Muscle layer of colon (tissue), 2 donors: Measurements from ENCODE around the gene WIPF3.

Experiments used
- H3K27ac ChIP-seq: one replicate; pipeline ENCODE4 v1.7.0; 2013; ENCODE audit warnings: low read depth, mild to moderate bottlenecking, low read length, moderate library complexity
- H3K27me3 ChIP-seq, 2 donors: one replicate each; pipeline ENCODE4 v1.7.0; 2013; ENCODE audit warnings: low read length in 2 of 2, mild to moderate bottlenecking in 2 of 2; ENCODE audit not compliant: insufficient read depth in 2 of 2, control insufficient read depth in 1 of 2
- H3K36me3 ChIP-seq: one replicate; pipeline ENCODE4 v1.7.0; 2013; ENCODE audit warnings: mild to moderate bottlenecking, low read length; ENCODE audit not compliant: insufficient read depth
- H3K4me1 ChIP-seq: one replicate; pipeline ENCODE4 v1.7.0; 2013; ENCODE audit warnings: mild to moderate bottlenecking, low read length; ENCODE audit not compliant: insufficient read depth
- H3K4me3 ChIP-seq, 2 donors: one replicate each; pipeline ENCODE4 v1.7.0; 2013; ENCODE audit warnings: low read length in 2 of 2, low read depth in 1 of 2, mild to moderate bottlenecking in 1 of 2, moderate library complexity in 1 of 2
- H3K9ac ChIP-seq: one replicate; pipeline ENCODE4 v1.7.0; 2013; ENCODE audit warnings: low read length
- H3K9me3 ChIP-seq: one replicate; pipeline ENCODE4 v1.7.0; 2013; ENCODE audit warnings: mild to moderate bottlenecking, low read length
- donor health status: abdominal sarcoma.
- donor health status: Adenocarcinoma of cecum.

Gene WIPF3

DNA sequence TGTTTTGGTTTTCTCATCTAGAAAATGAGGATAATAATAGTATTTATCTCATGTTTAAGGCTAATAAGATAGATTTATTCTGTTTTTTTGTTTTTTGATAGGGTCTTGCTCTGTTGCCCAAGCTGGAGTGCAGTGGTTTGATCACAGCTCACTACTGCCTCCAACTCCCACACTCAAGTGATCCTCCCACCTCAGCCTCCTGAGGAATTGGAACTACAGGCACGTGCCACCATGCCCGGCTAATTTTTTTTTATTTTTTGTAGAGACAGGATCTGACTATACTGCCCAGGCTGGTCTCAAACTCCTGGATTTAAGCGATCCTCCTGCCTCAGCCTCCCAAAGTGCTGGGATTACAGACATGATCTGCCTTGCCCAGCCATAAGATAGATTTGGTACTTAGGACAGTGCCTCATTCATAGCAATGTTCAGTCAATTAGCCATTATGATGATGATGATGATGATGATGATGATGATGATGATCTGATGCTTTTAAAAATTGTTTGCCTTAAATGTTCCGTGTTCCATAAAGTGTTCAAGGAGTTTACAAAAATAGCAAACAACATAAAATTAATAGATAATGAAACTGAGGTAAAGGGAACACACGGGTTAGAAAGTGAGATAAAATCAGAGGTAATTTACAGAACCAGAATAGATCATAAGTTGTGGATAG lies 4.6 kb downstream of the WIPF3 start:
- Histone ChIP-seq H3K27ac (no peak overlapping the region), H3K9ac (no peak overlapping the region), H3K9me3 (no peaks in the 10 kb centered on the region), H3K4me3 (no peak overlapping the region), H3K4me1 (peaks cover 3% of the 10 kb centered on the region), H3K36me3 (no peaks in the 10 kb centered on the region), H3K27me3 (peaks cover 5 to 17% of the 10 kb centered on the region in 2 donors)

DNA sequence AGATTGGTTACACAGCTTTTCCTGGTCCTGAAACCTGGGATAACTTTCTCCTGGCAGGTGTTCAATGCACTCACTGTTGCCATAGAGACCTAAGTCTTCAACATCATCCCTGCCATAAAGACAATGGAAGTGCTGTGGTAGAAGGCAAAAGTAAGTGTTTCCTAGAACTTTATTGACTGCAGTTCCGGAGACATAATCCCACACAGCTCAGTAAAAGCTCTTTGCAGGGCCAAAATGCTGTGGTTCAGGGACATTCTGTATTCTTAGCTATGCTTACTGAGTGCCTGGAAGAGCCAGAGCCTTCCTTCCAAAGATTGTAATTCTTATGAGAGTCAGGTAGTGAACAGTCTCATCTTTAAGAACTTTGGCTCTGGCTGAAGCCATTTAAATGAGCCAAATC lies 5.3 kb downstream of the WIPF3 start:
- Histone ChIP-seq H3K36me3 (no peaks in the 10 kb centered on the region), H3K27me3 (peaks cover 5 to 17% of the 10 kb centered on the region in 2 donors), H3K9ac (no peak overlapping the region), H3K27ac (no peak overlapping the region), H3K4me3 (no peak overlapping the region), H3K9me3 (no peaks in the 10 kb centered on the region), H3K4me1 (no peaks in the 10 kb centered on the region)

DNA sequence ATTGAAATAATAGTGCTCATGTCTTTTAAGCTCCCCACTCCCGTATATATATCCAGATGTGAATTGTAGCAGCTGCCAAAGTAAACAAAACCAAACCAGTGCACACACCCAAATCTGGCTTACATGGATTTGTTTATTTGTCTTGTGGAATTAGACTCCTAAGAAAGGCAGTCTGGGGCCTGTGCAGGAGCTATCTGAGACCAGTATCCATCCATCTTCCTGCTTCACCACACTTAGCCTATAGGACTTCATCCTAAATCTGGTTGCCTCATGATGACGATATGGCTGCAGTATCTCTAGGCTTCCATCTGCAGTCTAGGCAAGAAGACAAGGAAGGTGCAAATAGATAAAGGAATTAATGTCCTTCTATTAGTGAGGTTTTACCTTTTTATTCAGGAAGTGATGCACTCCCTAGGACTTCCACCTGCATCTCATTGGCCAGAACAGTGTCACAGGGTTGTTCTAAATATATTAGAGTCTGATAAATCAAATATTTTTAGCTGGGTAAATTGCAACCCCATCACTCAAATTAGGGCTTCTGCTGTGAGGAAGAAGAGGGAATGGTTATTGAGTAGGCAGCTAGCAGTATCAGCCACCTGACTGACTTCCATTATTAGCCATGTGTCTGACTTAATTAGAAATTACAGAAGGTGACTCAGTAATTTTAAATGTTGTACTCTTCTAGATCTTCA lies 6.0 kb downstream of the WIPF3 start:
- H3K36me3 ChIP-seq: no peaks in the 10 kb centered on the region
- no peak overlapping the region for H3K9ac ChIP-seq
- H3K4me3 ChIP-seq: no peak overlapping the region
- no peaks in the 10 kb centered on the region for H3K4me1 ChIP-seq
- H3K9me3 ChIP-seq: no peaks in the 10 kb centered on the region
- no peak overlapping the region for H3K27ac ChIP-seq
- peaks cover 0 to 12% of the 10 kb centered on the region in 2 donors for H3K27me3 ChIP-seq

DNA sequence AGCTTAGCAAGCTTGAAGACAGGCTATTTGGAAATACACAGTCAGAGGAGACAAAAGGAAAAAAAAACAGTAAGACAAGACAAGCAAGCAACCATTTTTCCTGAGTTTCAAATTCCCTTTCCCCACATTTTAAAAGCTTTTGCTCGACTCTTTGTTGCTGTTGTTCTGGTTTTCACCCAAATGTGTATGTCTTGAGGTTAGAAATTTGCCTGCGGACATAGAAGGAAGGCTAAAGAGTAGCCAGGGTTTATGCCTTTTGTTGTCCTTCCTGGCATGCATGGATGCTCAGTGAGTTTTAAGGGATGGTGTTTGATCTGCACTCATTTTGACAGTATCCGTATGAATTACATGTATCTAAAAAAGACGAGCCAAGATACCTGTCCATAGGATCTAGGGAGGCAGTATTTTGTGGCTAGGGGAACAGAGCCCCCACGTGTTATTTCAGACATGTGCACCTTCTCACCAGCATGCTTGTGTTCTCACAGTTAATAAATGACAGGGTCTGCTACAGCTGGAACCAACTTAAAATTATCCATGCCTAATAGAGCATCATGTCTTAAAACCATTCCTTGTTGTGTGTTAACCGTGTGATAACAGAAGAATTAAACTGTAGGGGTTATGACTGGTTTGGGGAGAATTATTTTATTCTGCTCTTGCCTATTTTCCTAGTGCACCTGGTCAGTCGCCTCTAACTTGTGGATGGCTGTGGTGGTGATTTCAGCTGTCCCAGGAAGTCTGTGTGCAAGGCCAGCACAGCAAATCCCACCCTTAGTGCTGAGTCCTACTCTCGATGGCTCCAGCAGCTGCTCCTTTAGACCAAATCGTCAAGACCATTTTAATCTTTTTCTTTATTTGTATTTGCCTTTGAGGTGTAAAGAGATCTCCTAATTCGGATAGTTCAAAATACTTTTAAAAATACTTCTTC lies 9.1 kb downstream of the WIPF3 start:
- Histone ChIP-seq H3K27ac (no peak overlapping the region), H3K9me3 (no peaks in the 10 kb centered on the region), H3K9ac (no peak overlapping the region), H3K36me3 (no peaks in the 10 kb centered on the region), H3K4me3 (no peak overlapping the region), H3K4me1 (no peaks in the 10 kb centered on the region), H3K27me3 (no peaks in the 10 kb centered on the region)

DNA sequence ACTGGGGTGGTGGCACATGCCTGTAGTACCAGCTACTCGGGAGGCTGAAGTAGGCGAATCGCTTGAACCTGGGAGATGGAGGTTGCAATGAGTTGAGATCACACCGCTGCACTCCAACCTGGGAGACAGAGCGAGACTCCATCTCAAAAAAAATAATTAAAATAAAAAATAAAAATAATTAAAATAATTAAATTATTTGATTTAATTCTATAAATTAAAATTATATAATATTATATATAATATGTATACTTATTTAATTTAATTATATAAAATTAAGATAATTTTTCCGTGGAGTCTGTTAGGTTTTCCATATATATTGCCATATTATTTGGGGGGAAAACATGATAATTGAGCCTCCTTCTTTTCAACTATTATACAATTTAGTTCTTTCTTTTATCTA lies 12.0 kb downstream of the WIPF3 start:
- no peak overlapping the region for H3K4me3 ChIP-seq
- H3K27me3 ChIP-seq: no peaks in the 10 kb centered on the region
- H3K9me3 ChIP-seq: no peaks in the 10 kb centered on the region
- no peaks in the 10 kb centered on the region for H3K36me3 ChIP-seq
- no peaks in the 10 kb centered on the region for H3K4me1 ChIP-seq
- no peak overlapping the region for H3K9ac ChIP-seq
- no peak overlapping the region for H3K27ac ChIP-seq

DNA sequence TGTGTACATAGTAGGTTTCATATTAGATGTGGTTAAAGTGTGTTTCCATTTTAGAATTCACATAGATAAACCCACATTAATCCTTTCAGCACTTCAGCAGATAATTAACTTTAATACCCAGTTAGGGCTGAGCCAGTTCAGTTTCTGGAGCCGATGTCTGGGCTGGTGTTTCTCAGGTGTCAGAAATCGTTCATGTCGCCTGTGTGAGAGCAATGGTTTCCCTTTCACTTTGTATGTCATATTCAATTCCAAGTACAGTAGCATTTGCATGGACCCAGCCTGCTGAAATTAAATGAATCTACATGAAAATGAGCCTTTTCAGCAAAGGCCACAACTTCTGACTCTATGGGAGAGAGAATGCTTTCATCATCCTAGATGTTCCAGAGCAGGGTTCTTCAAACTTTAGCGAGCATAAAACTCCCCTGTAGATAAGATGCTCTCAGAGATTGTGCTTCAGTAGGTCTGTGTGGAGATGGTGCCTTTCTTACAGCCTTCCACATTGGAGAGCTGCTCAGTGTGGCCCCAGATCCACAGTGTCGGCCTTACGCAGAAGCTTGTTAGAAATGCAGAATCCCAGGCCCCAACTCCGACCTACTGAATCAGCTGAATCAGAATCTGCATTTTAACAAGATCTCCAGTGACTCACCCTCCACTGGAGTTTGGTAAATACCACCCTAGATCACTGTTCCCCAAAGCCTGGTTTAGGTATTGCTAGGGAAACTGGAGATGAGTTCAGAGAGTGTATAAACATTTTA lies 19.6 kb downstream of the WIPF3 start:
- H3K9ac ChIP-seq: no peak overlapping the region

DNA sequence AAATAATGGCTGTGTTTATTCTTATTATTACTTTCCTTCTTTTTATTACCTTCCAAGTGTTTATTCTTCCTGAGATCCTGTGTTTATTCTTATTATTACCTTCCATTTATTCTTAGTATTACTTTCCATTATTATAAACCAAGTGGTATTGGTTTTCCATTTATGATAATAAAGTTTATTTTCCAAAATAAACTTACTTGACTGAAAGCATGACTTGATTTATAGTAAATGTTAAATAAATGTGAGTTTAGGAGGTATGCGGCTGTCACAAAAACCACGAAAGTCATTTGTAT lies 20.2 kb downstream of the WIPF3 start:
- H3K9ac ChIP-seq: no peak overlapping the region
- no peaks in the 10 kb centered on the region for H3K36me3 ChIP-seq

More for the DNA sequence above, 19.6 kb downstream of the WIPF3 start:
- no peaks in the 10 kb centered on the region for H3K36me3 ChIP-seq
- H3K27me3 ChIP-seq: no peaks in the 10 kb centered on the region
- H3K4me1 ChIP-seq: peaks cover 4% of the 10 kb centered on the region
- H3K27ac ChIP-seq: no peak overlapping the region
- no peak overlapping the region for H3K4me3 ChIP-seq
- H3K9me3 ChIP-seq: no peaks in the 10 kb centered on the region

DNA sequence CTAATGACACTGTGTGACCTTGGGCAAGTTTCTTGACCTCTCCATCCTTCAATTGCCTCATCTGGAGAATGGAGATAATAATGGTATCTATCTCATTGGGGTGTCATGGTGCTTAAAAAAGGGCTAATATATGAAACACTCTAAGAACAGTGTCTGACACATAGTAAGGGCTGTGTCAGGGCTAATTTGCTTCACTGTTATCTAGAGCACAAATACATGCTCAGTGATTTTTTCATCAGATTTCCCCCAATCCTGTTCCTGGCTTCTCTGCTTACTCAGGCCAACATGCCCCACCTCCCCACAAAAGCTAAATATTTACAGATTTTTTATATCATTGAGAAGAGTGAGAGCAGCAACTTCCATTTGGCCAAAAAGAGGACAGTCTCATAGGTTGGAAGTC lies 20.6 kb downstream of the WIPF3 start:
- Histone ChIP-seq H3K4me1 (peaks cover 4% of the 10 kb centered on the region), H3K27me3 (no peaks in the 10 kb centered on the region), H3K9me3 (no peaks in the 10 kb centered on the region), H3K9ac (no peak overlapping the region), H3K4me3 (no peak overlapping the region), H3K36me3 (no peaks in the 10 kb centered on the region), H3K27ac (no peak overlapping the region)

More for the DNA sequence above, 20.2 kb downstream of the WIPF3 start:
- Histone ChIP-seq H3K9me3 (no peaks in the 10 kb centered on the region), H3K4me3 (no peak overlapping the region), H3K27ac (no peak overlapping the region), H3K27me3 (no peaks in the 10 kb centered on the region), H3K4me1 (peaks cover 4% of the 10 kb centered on the region)

DNA sequence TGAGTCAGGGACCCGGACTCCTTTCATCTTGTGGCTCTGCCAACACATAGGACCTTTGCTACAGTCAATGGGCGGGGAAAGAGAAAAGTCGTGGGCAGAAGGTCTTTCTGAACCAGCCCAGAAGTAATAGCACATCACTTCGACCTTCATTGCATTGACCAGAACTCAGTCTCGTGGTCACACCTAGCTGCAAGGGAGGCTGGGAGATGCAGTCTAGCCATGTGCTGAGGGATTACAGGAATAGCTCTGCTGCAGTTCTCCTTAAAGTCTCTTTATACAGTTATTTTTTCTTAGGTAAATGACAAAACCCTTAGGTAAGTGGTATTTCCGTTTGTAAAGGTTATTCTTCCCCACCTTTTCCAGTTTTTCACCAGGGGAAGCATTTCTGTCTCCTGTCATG lies 25.4 kb downstream of the WIPF3 start:
- Histone ChIP-seq H3K27ac (no peak overlapping the region), H3K27me3 (no peaks in the 10 kb centered on the region), H3K9ac (no peak overlapping the region), H3K4me1 (no peaks in the 10 kb centered on the region), H3K9me3 (no peaks in the 10 kb centered on the region), H3K36me3 (no peaks in the 10 kb centered on the region), H3K4me3 (no peak overlapping the region)

DNA sequence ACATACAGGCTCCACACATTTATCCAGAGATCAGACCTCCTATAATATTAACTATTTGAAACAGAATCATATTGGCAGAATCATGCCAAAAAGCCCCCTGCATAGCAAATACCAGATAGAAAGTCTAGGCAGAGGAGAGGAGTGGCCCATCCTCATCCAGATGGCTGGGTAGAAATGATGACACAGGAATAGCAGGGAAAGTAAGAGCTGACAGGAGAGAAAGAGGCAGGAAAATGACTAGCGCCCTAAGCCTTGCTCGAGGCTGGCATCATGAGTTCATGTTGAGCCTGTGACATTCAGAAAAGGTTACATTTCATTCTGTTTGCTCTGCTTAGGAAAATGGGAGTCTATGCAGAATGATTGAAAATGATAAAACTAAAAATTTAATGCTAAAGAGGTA lies 27.6 kb downstream of the WIPF3 start:
- no peaks in the 10 kb centered on the region for H3K4me1 ChIP-seq
- no peaks in the 10 kb centered on the region for H3K36me3 ChIP-seq
- no peaks in the 10 kb centered on the region for H3K27me3 ChIP-seq
- H3K27ac ChIP-seq: no peak overlapping the region
- H3K9me3 ChIP-seq: no peaks in the 10 kb centered on the region
- H3K9ac ChIP-seq: no peak overlapping the region
- no peak overlapping the region for H3K4me3 ChIP-seq

DNA sequence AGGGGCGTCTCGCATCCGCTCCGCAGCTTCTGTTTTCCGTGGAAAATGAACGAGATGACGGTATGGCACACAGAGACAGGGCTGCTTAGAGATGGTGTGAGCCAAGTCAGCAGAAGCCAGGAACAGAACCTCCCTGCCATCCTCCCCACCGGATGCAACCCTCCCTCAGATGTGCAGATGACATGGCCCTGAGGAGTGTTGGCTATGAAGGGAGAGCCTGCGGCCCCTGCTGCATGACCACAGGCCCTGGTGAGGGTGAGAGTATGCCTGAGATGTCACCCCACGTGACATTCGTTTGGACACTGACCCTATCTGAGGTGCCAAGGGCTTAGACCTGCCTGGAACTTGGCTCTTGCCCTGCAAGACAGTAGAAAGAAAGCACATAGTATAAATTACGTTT lies 29.4 kb downstream of the WIPF3 start:
- Histone ChIP-seq H3K4me3 (no peak overlapping the region), H3K36me3 (no peaks in the 10 kb centered on the region), H3K27ac (no peak overlapping the region), H3K27me3 (no peaks in the 10 kb centered on the region), H3K9ac (no peak overlapping the region), H3K9me3 (no peaks in the 10 kb centered on the region), H3K4me1 (no peaks in the 10 kb centered on the region)
